Stomach (tissue), 4 donors: ENCODE data around the gene SMAD6.

ENCODE experiments used
- CTCF ChIP-seq, 7 experiments: fragments of 450-650 bp in 4 of 7; fragments of 200-600 bp in 3 of 7; sonication (generic) in 3 of 7; IDR thresholded peaks; one replicate each; pipeline ENCODE4 v1.5.1; 2016 to 2019; ENCODE audit warnings: antibody characterized with exemption in 7 of 7, control low read depth in 2 of 7, mild to moderate bottlenecking in 1 of 7
- POLR2A ChIP-seq, 4 donors: fragments of 450-650 bp; IDR thresholded peaks; one replicate each; pipeline ENCODE4 v1.6.1; 2016; ENCODE audit warnings: antibody characterized with exemption in 4 of 4, control low read depth in 2 of 4, mild to moderate bottlenecking in 1 of 4, moderate library complexity in 1 of 4

- TF ChIP-seq POLR2A (IDR thresholded peaks at IDR 0.05) (no peak), CTCF (IDR thresholded peaks at IDR 0.05) (no peak)
These were observed 11.9 kb downstream of the SMAD6 start for GRCh38 chr15:66713843-66714508.
